ENCODE results near the gene KLHL6. TPM values are rescaled to one million over a fixed set of nuclear protein-coding genes. Genes with fewer than 3 reads are reported as not detected.
A peak's percentile ranks its signal among the peaks of the same experiment; 100 is the strongest.

The KLHL6 gene
- total RNA-seq, 1 donor from 2014 or later: 46.1 TPM

DNA sequence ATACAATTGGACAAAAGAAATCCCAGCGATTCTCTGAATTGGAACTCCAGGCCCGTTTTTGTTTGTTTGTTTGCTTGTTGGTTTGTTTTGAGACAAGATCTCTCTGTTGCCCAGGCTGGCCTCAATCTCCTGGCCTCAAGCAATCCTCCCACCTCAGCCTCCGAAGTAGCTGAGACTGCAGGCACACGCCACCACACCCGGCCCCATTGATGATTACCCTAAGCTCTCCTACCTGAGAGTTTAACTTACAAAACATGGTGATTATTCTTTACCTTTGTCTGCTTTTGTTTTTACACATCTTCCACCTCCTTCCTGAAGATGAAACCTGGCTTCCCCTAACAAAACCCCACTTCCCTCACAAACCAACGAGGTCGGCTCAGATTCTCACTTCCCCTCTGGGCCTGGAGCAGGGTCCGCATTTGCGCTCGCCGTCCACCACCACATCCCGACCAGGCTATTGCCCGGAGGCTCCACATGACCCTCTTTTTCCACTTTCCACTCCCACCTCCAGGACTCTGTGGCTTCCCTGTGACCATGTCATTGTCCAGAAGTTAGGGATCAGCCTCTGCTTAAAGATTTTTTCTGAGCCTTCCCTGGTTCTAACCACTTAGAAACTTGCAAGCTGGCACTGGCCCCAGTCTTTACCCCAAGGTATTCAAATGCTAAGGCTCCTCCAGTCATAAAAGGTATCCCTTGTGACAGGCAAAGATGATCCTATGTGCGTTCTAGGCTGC is 14.8 kb downstream of the KLHL6 start:
- peaks cover 15% of the 10 kb centered on the region for H3K27me3 Mint-ChIP-seq (ENCODE audit: unreplicated experiment)
- DNase-seq (ENCODE audit: low spot score): no peak
- TF ChIP-seq, protein P1, sequence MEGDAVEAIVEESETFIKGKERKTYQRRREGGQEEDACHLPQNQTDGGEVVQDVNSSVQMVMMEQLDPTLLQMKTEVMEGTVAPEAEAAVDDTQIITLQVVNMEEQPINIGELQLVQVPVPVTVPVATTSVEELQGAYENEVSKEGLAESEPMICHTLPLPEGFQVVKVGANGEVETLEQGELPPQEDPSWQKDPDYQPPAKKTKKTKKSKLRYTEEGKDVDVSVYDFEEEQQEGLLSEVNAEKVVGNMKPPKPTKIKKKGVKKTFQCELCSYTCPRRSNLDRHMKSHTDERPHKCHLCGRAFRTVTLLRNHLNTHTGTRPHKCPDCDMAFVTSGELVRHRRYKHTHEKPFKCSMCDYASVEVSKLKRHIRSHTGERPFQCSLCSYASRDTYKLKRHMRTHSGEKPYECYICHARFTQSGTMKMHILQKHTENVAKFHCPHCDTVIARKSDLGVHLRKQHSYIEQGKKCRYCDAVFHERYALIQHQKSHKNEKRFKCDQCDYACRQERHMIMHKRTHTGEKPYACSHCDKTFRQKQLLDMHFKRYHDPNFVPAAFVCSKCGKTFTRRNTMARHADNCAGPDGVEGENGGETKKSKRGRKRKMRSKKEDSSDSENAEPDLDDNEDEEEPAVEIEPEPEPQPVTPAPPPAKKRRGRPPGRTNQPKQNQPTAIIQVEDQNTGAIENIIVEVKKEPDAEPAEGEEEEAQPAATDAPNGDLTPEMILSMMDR (IDR thresholded peaks at IDR 0.05; ENCODE audit: unreplicated experiment): no peak
- H3K9me3 Mint-ChIP-seq (ENCODE audit: unreplicated experiment): no peaks in the 10 kb centered on the region
- peaks cover 43% of the 10 kb centered on the region for H3K36me3 Mint-ChIP-seq (ENCODE audit: low read depth, unreplicated experiment)
- peak overlapping the region; percentile 38 for H3K27ac Mint-ChIP-seq (ENCODE audit: unreplicated experiment)
- peaks cover 46% of the 10 kb centered on the region for H3K4me1 Mint-ChIP-seq (ENCODE audit: unreplicated experiment)
- no peak overlapping the region for H3K4me3 Mint-ChIP-seq (ENCODE audit: unreplicated experiment)

DNA sequence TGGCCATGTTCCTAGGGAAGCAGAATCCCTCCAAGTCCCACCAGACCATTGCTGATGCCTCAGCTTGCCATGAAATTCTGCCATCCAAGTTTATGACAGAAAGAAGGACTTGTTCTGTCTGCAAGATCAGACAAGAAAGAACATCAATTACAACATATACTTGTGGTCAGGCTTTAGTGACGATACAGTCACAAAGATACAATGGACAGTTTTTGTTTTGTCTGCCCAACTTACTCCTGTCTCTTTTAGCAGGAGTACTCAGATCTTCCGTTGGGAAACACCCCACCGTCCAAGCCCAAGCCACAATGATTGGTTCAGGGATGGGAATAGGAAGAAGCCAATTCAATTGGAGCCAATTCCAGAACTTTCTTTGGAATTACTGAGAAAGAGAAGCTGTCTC is 15.7 kb downstream of the KLHL6 start:
- H3K27me3 Mint-ChIP-seq (ENCODE audit: unreplicated experiment): peaks cover 15% of the 10 kb centered on the region
- DNase-seq (ENCODE audit: low spot score): no peak
- H3K4me3 Mint-ChIP-seq (ENCODE audit: unreplicated experiment): no peak overlapping the region
- TF ChIP-seq, protein P1 (IDR thresholded peaks at IDR 0.05; ENCODE audit: unreplicated experiment): no peak
- no peaks in the 10 kb centered on the region for H3K9me3 Mint-ChIP-seq (ENCODE audit: unreplicated experiment)
- H3K4me1 Mint-ChIP-seq (ENCODE audit: unreplicated experiment): peaks cover 39% of the 10 kb centered on the region
- H3K27ac Mint-ChIP-seq (ENCODE audit: unreplicated experiment): no peak overlapping the region
- H3K36me3 Mint-ChIP-seq (ENCODE audit: low read depth, unreplicated experiment): peaks cover 39% of the 10 kb centered on the region

DNA sequence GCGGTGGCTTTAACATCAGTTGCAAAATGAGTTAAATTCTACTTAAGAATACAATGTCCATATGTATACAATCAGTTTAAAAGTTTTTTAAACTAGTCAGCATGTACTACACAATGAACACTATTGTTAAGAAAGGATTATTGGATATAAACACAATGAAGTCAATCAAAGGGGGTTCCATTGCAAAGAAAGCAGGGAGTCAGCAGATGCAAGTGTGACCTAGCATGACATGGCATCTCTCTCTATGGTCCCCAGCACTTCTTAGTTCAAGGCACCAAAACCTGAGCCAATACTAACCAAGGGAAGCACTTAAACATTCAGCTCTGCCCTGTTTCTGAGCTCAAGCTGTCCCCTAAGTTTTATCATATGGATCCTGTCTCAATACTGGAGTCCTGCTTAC is 17.0 kb downstream of the KLHL6 start:
- no peaks in the 10 kb centered on the region for H3K9me3 Mint-ChIP-seq (ENCODE audit: unreplicated experiment)
- H3K36me3 Mint-ChIP-seq (ENCODE audit: low read depth, unreplicated experiment): peaks cover 35% of the 10 kb centered on the region
- H3K4me3 Mint-ChIP-seq (ENCODE audit: unreplicated experiment): no peak overlapping the region
- TF ChIP-seq, protein P1 (IDR thresholded peaks at IDR 0.05; ENCODE audit: unreplicated experiment): no peak
- DNase-seq (ENCODE audit: low spot score): no peak
- H3K27ac Mint-ChIP-seq (ENCODE audit: unreplicated experiment): no peak overlapping the region
- peaks cover 35% of the 10 kb centered on the region for H3K4me1 Mint-ChIP-seq (ENCODE audit: unreplicated experiment)
- H3K27me3 Mint-ChIP-seq (ENCODE audit: unreplicated experiment): peaks cover 12% of the 10 kb centered on the region

DNA sequence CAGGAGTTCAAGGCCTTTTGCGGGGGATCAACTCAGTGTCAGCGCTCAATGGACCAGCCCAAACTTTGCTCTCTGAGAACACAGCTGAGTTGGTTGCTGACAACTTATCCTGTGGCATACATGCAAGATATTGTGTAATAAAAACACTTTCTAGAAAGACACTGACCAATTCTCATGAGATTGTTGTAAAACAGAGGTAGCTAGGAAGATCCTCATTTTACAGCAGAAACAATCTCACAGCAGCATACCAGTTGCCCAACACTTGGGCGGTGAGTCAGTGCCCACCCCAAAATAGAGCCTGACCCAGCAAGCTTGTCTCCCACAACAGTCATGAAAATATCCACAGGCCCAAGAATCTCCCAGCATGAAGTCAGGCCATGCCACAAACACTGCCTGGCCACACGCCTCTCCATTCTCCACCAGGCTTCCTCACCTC is 18.2 kb downstream of the KLHL6 start:
- no peak for DNase-seq (ENCODE audit: low spot score)
- TF ChIP-seq, protein P1 (IDR thresholded peaks at IDR 0.05; ENCODE audit: unreplicated experiment): no peak
- Mint-ChIP-seq H3K27me3 (ENCODE audit: unreplicated experiment) (peaks cover 12% of the 10 kb centered on the region), H3K9me3 (ENCODE audit: unreplicated experiment) (no peaks in the 10 kb centered on the region), H3K36me3 (ENCODE audit: low read depth, unreplicated experiment) (peaks cover 37% of the 10 kb centered on the region), H3K27ac (ENCODE audit: unreplicated experiment) (peak overlapping the region; percentile 23), H3K4me3 (ENCODE audit: unreplicated experiment) (peak overlapping the region; percentile 70), H3K4me1 (ENCODE audit: unreplicated experiment) (peaks cover 43% of the 10 kb centered on the region)

DNA sequence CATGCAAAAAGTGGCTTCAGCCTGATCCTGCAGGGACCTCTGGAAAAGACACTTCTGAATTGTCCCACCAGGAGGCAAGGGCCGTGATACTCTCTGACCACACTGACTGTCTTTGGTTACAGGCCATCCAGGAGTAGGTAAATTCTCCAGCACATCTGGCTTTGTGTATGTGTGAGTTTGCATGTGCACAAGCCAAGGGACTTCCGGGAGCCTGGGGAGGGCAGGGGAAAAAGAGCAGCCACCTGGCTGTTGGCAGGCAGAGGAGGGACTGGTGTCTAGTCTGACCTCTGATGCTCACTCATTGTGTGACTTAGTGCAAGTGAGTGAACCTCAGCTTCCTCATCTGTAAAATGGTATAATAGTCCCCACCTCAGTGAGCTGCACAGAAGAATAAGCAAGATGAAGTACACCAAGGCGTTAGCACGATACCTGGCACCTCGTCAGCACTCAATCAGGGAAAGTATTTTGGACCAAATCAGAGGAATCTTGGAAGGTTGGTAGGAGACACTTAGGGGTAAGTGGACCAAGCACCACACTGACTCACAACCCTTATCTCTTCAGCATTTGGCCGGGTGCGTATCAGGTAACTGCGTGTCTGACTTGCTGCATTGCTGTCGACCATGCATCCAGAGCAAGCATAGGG is 19.1 kb downstream of the KLHL6 start:
- Mint-ChIP-seq H3K4me1 (ENCODE audit: unreplicated experiment) (peaks cover 42% of the 10 kb centered on the region), H3K4me3 (ENCODE audit: unreplicated experiment) (no peak overlapping the region), H3K27me3 (ENCODE audit: unreplicated experiment) (peaks cover 11% of the 10 kb centered on the region), H3K9me3 (ENCODE audit: unreplicated experiment) (no peaks in the 10 kb centered on the region), H3K36me3 (ENCODE audit: low read depth, unreplicated experiment) (peaks cover 40% of the 10 kb centered on the region), H3K27ac (ENCODE audit: unreplicated experiment) (no peak overlapping the region)
- TF ChIP-seq, protein P1 (IDR thresholded peaks at IDR 0.05; ENCODE audit: unreplicated experiment): no peak
- DNase-seq (ENCODE audit: low spot score): no peak
